Activated CD8-positive, alpha-beta T cell treated with anti-CD3 and anti-CD28 coated beads, Interleukin-2, amount 10 ng/mL, durations not matched to agents 7 days and 5 days (primary cell): Measurements from ENCODE around the gene PGP. TPM values are rescaled to one million over a fixed set of nuclear protein-coding genes. Genes with fewer than 3 reads are reported as not detected.
"Not testable (repeated sequence)": the region's sequence is repeated elsewhere in the genome, so short reads cannot be mapped to it uniquely, and the experiment has no call there.

ENCODE experiments used
- ATAC-seq: fragments of 150-1000 bp; cut with Tn5 transposase; one replicate; pipeline ENCODE4 v1.10.0; 2021; ENCODE audit warnings: moderate library complexity
- CTCF ChIA-PET: fragments of 350-600 bp; sonication (Branson Sonifier 250); formaldehyde crosslinking; loops from one replicate; lab custom pipeline; 2021; ENCODE audit warnings: antibody characterized with exemption; lab: Charles Lee
- POLR2A ChIA-PET: fragments of 350-600 bp; sonication (Branson Sonifier 250); formaldehyde crosslinking; loops from one replicate; lab custom pipeline; 2021; ENCODE audit warnings: antibody characterized with exemption; lab: Charles Lee
- DNase-seq: peaks from one replicate; pipeline ENCODE4 v3.0.0-alpha.2; 2020
- H3K27ac Mint-ChIP-seq: one replicate; pipeline ENCODE4 v1.8.0; 2021; ENCODE audit warnings: mild to moderate bottlenecking, mixed read lengths
- H3K27me3 Mint-ChIP-seq: one replicate; pipeline ENCODE4 v1.8.0; 2021; ENCODE audit warnings: low read depth, mixed read lengths
- H3K36me3 Mint-ChIP-seq: one replicate; pipeline ENCODE4 v1.8.0; 2021; ENCODE audit warnings: low read depth, mixed read lengths
- H3K4me1 Mint-ChIP-seq: one replicate; pipeline ENCODE4 v1.8.0; 2021; ENCODE audit warnings: low read depth, mixed read lengths
- H3K4me3 Mint-ChIP-seq: one replicate; pipeline ENCODE4 v1.8.0; 2021; ENCODE audit warnings: mild to moderate bottlenecking, mixed read lengths
- H3K9me3 Mint-ChIP-seq: one replicate; pipeline ENCODE4 v1.8.0; 2022; ENCODE audit warnings: mixed read lengths; ENCODE audit not compliant: insufficient read depth
- total RNA-seq, 2 experiments: library from RNA; stranded (reverse); gene quantifications; one replicate each; pipeline ENCODE4 v1.2.3, GENCODE V29; 2021

The PGP gene
- total RNA-seq, 2 experiments from 2014 or later = 28.5 to 29.0 TPM

DNA sequence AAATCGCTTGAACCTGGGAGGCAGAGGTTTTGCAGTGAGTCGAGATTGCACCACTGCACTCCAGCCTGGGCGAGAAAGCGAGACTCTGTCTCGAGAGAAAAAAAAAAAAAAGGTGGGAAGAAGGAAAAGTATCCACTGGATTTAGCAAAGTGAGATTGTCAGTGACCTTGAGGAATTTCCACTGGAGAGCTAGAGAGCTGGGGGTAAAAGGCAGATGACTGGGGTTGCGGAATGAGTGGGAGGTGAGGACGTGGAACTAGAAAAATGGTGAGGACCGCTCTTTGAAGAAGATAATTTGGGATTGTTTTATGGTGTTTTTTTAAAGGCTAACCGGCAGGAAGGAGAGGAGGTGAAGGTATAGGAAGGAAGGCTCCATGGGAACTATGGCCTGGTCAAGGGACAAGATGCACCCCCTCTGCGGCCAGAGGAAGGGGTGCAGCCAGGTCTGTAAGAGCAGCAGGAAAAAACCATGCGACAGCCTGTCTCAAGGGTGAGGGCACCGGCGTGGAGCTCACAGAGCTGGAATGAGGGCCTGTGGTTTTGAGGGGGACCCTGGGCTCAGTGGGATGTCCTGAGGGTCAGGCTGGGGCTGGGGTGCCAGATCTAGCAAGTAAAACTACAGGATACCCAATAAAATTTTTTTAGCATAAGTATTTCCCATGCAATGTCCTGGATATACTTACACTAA is 10.1 kb downstream of the PGP start:
- ATAC-seq (no peak), DNase-seq (no peak)
- H3K36me3 Mint-ChIP-seq = peaks cover 16% of the 10 kb centered on the region
- no peaks in the 10 kb centered on the region for H3K9me3 Mint-ChIP-seq
- ChIA-PET CTCF (interaction anchor here (2.1 kb wide), 1 partner anchor 10 kb away, joined by 6 read pairs; the partner anchor contains the start of gene PGP), POLR2A (interaction anchor here (0.7 to 1.6 kb wide), 4 partner anchors 10 to 240 kb away, joined by 3 to 4 read pairs (median 3); partner anchors contain the start of genes ECI1, PGP and RPS2)
- H3K4me1 Mint-ChIP-seq = peaks cover 24% of the 10 kb centered on the region
- peak overlapping the region; percentile 81 for H3K27ac Mint-ChIP-seq
- H3K27me3 Mint-ChIP-seq = peaks cover 10% of the 10 kb centered on the region
- peak overlapping the region; percentile 78 for H3K4me3 Mint-ChIP-seq

GRCh38 chr16:2203119-2203688 is 11.4 kb downstream of the PGP start:
- peaks cover 20% of the 10 kb centered on the region for H3K27me3 Mint-ChIP-seq
- ATAC-seq, H3K27ac Mint-ChIP-seq, DNase-seq, H3K9me3 Mint-ChIP-seq: not testable (repeated sequence)
- H3K4me3 Mint-ChIP-seq = peak overlapping the region; percentile 2
- H3K36me3 Mint-ChIP-seq = peaks cover 15% of the 10 kb centered on the region
- POLR2A ChIA-PET = interaction anchor here (1.0 kb wide), 1 partner anchor 48 kb away, joined by 3 read pairs; the partner anchor contains the start of gene TRAF7
- CTCF ChIA-PET = interaction anchor here (1.0 kb wide), 1 partner anchor 8 kb away, joined by 3 read pairs; no protein-coding TSS in a partner anchor
- H3K4me1 Mint-ChIP-seq = peaks cover 24% of the 10 kb centered on the region

DNA sequence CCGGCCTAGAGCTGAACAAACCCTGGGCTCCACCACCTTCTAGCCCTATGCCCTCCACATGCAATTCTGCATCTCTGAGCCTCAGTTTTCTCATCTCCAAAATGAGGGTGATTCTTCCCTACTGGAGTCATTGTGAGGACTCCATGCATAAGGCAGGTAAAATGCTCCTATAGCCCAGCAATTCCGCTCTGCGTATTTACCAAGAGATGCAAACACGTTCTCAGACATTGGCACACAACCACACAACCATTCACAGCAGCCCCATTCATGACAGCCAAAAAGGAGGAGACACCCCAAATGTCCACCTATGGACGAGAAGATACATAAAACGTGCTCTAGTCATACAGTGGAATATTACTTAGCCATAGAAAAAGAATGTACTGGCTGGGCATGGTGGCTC is 14.3 kb downstream of the PGP start:
- ChIA-PET POLR2A (interaction anchor here (1.2 kb wide), 1 partner anchor 14 kb away, joined by 3 read pairs; the partner anchor contains the start of gene PGP), CTCF (no interaction called here)
- H3K27ac Mint-ChIP-seq = no peak overlapping the region
- no peak for DNase-seq
- no peaks in the 10 kb centered on the region for H3K36me3 Mint-ChIP-seq
- ATAC-seq = no peak
- peaks cover 7% of the 10 kb centered on the region for H3K4me1 Mint-ChIP-seq
- H3K4me3 Mint-ChIP-seq = no peak overlapping the region
- H3K9me3 Mint-ChIP-seq = no peaks in the 10 kb centered on the region
- peaks cover 37% of the 10 kb centered on the region for H3K27me3 Mint-ChIP-seq

DNA sequence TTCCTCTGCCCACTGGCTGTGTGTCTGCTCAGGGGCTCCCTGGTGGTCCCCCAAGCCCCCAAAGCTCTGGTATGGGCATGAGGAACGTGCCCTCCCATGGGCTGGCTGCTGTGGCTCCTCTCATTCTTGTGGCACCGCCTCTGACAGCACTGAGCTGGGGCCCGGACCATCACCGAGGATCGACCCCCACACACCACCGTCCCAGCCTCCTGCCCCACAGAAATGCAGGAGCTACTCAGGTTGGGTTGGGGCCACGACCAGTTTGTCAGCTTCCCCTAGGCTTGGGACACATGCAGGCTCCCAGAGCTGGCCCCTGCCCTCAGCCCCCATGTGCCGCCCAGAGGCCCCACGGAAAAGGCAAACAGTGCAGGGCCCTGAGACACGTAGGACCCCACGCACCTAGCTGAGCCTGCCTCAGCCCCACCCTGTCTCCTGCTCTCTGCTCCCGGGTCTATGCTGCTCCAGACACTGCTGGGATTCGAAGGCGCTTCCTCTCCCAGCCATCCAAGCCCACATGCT is 15.0 kb downstream of the PGP start:
- ChIA-PET CTCF (no interaction called here), POLR2A (interaction anchor here (1.2 kb wide), 1 partner anchor 15 kb away, joined by 3 read pairs; the partner anchor contains the start of gene PGP)
- no peak overlapping the region for H3K27ac Mint-ChIP-seq
- H3K4me3 Mint-ChIP-seq = no peak overlapping the region
- H3K36me3 Mint-ChIP-seq = no peaks in the 10 kb centered on the region
- DNase-seq (no peak), ATAC-seq (no peak)
- H3K9me3 Mint-ChIP-seq = no peaks in the 10 kb centered on the region
- peaks cover 7% of the 10 kb centered on the region for H3K4me1 Mint-ChIP-seq
- peaks cover 42% of the 10 kb centered on the region for H3K27me3 Mint-ChIP-seq

DNA sequence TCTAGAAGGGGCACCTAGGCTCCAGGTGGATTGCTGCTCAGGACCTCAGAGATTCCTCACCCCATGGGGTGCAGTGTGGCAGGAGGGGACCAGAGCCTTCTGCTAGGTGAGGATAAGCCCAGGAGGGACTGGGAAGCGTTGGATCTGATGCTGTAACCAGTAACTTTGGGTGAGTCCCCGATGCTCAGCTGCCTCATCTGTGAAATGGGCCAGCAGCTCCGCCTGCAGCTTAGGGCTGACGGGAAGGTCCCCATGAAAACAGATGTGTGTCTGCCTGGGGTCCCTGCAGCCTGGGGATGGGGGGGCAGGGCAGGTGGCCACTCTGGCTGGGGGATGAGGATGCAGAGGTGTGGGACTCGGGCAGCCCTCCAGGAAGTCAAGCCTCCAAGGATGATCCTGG is 15.5 kb downstream of the PGP start:
- Mint-ChIP-seq H3K27me3 (peaks cover 48% of the 10 kb centered on the region), H3K36me3 (no peaks in the 10 kb centered on the region), H3K9me3 (no peaks in the 10 kb centered on the region), H3K4me3 (no peak overlapping the region), H3K27ac (no peak overlapping the region), H3K4me1 (peaks cover 3% of the 10 kb centered on the region)
- ChIA-PET POLR2A (interaction anchor here (1.2 kb wide), 1 partner anchor 16 kb away, joined by 3 read pairs; the partner anchor contains the start of gene PGP), CTCF (no interaction called here)
- no peak for ATAC-seq
- DNase-seq = no peak

GRCh38 chr16:2198283-2198682 is 16.4 kb downstream of the PGP start:
- H3K4me3 Mint-ChIP-seq = no peak overlapping the region
- ChIA-PET POLR2A (no interaction called here), CTCF (no interaction called here)
- H3K36me3 Mint-ChIP-seq = no peaks in the 10 kb centered on the region
- no peak for ATAC-seq
- H3K4me1 Mint-ChIP-seq = peaks cover 3% of the 10 kb centered on the region
- DNase-seq = no peak
- no peak overlapping the region for H3K27ac Mint-ChIP-seq
- H3K27me3 Mint-ChIP-seq = peaks cover 49% of the 10 kb centered on the region
- no peaks in the 10 kb centered on the region for H3K9me3 Mint-ChIP-seq

GRCh38 chr16:2197765-2198164 is 16.9 kb downstream of the PGP start:
- no peak for ATAC-seq
- ChIA-PET POLR2A (no interaction called here), CTCF (no interaction called here)
- Mint-ChIP-seq H3K36me3 (no peaks in the 10 kb centered on the region), H3K4me1 (peaks cover 3% of the 10 kb centered on the region), H3K27ac (no peak overlapping the region), H3K9me3 (no peaks in the 10 kb centered on the region), H3K27me3 (peaks cover 49% of the 10 kb centered on the region), H3K4me3 (no peak overlapping the region)
- DNase-seq = no peak

DNA sequence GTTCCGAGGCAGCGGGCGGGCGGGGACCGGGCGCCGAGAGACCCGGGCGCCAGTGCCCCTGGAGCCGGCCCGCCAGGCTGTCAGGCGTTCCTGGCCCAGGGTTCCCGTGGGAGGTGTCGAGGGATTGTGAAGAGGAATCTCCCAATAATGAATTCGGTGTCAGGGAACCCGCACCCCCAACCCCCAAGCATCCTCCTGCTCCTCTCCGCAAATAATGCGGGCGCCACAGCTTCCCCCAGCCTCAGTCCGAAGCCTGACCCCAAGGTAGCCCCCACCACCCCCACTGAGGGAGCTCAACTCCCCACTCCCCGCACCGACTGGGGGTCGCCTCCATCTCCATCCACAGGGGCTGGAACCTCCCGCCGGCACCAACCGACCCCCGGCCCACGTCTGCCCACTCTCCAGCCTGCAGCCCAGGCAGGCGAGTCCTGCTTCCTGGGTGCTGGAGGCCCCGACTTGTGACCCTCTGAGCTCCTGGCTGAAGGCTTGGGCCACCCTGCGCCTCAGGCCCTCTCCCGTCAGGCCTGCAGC is 17.6 kb downstream of the PGP start:
- POLR2A ChIA-PET = interaction anchor here (0.8 kb wide), 1 partner anchor 43 kb away, joined by 4 read pairs; no protein-coding TSS in a partner anchor

DNA sequence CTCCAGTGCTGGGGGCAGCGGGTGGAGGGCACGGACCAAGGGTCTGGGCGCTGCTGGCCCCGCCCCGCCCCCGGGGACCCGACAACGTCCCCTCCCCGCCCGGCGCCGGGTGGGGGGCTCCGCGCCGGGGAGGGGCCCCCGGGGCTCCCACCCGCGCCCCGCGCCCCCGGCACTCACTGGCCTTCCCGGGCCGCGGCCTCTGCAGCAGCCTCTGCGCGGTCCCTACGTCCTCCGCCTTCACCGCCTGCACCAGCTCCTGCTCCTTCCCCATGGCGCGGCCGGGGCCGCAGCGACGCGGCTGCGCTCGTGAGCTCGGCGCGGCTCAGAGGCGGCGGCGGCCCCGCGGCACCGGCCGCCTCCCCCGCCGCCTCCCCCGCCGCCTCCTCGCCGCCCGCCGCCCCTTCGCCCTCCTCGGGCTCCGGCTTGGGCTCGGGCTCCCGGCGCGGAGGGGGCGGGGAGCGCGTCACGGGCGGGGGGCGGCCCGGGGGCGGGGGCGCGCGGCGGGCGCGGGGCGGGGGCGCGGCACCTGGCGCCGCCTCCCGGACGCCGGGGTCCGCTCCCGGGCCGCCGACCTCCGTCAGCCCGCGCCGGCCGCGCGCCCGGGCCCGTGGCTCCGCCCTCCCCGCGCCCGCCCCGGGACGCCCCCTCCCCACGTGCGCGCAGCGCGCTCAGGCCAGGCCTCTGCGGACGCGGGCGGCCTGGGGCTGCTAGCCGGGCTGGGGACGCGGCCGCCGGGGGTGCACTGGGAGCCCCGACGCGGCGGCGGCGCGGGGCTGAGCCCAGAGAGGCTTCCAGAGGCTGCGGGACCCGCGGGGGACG is 18.3 kb downstream of the PGP start, which contains the start of gene CASKIN1:
Gene CASKIN1, minus strand, starts transcription at position 444 of the 819 bp plus-strand sequence. Its CDS starts 173 bp downstream, at position 271.
- DNase-seq (no peak), ATAC-seq (peak; percentile 58)
- Mint-ChIP-seq H3K36me3 (no peaks in the 10 kb centered on the region), H3K27me3 (peaks cover 44% of the 10 kb centered on the region), H3K4me1 (peaks cover 3% of the 10 kb centered on the region), H3K9me3 (no peaks in the 10 kb centered on the region), H3K27ac (no peak within 1 kb of the TSS), H3K4me3 (peak within 1 kb of the TSS; percentile 25)
- ChIA-PET CTCF (interaction anchor here (2.7 kb wide), 1 partner anchor 304 kb away, joined by 20 read pairs; no protein-coding TSS in a partner anchor), POLR2A (interaction anchor here (0.8 kb wide), 1 partner anchor 42 kb away, joined by 4 read pairs; no protein-coding TSS in a partner anchor)

More for the DNA sequence above, 17.6 kb downstream of the PGP start:
- Mint-ChIP-seq H3K4me1 (peaks cover 3% of the 10 kb centered on the region), H3K4me3 (peak overlapping the region; percentile 25), H3K27me3 (peaks cover 45% of the 10 kb centered on the region), H3K36me3 (no peaks in the 10 kb centered on the region), H3K9me3 (no peaks in the 10 kb centered on the region), H3K27ac (no peak overlapping the region)
- ATAC-seq (no peak), DNase-seq (no peak)
- CTCF ChIA-PET = no interaction called here

GRCh38 chr16:2195322-2196161 is 19.1 kb downstream of the PGP start:
- Mint-ChIP-seq H3K9me3 (no peaks in the 10 kb centered on the region), H3K4me1 (peaks cover 3% of the 10 kb centered on the region), H3K4me3 (no peak overlapping the region), H3K27me3 (peaks cover 43% of the 10 kb centered on the region), H3K27ac (no peak overlapping the region), H3K36me3 (no peaks in the 10 kb centered on the region)
- no peak for DNase-seq
- ChIA-PET POLR2A (interaction anchor here (0.6 to 1.0 kb wide), 4 partner anchors 56 to 511 kb away, joined by 3 to 5 read pairs (median 3); partner anchors contain the start of gene ECI1), CTCF (interaction anchor here (0.7 to 2.7 kb wide), 11 partner anchors 8 to 305 kb away, joined by 3 to 20 read pairs (median 4); partner anchors contain the start of genes CCNF, ECI1, PGP and TRAF7)
- peak; percentile 4 for ATAC-seq
